Suprapubic skin (tissue), 4 donors: ENCODE measurements around the gene KRTAP29-1. TPM values are rescaled to one million over a fixed set of nuclear protein-coding genes. Genes with fewer than 3 reads are reported as not detected.

Experiments
- DNase-seq, 2 donors: peaks; one replicate each; pipeline ENCODE4 v3.0.0-alpha.2; 2019; ENCODE audit warnings: low spot score in 2 of 2
- H3K27ac ChIP-seq: fragments of 200-600 bp; sonication (generic); one replicate; pipeline ENCODE4 v1.5.1; 2019
- H3K27me3 ChIP-seq: fragments of 200-600 bp; sonication (generic); one replicate; pipeline ENCODE4 v1.5.1; 2019
- H3K36me3 ChIP-seq: fragments of 200-600 bp; sonication (generic); one replicate; pipeline ENCODE4 v1.5.1; 2019
- H3K4me1 ChIP-seq: fragments of 200-600 bp; sonication (generic); one replicate; pipeline ENCODE4 v1.5.1; 2019
- H3K4me3 ChIP-seq: fragments of 200-600 bp; sonication (generic); one replicate; pipeline ENCODE4 v1.5.1; 2019; ENCODE audit warnings: mild to moderate bottlenecking
- H3K9me3 ChIP-seq: fragments of 200-600 bp; sonication (generic); one replicate; pipeline ENCODE4 v1.5.1; 2019
- EP300 ChIP-seq: sonication (generic); formaldehyde crosslinking; IDR thresholded peaks from one replicate; pipeline ENCODE4 v1.6.1; 2017; ENCODE audit warnings: antibody characterized with exemption
- POLR2A ChIP-seq, 2 donors: fragments of 450-650 bp; IDR thresholded peaks; one replicate each; pipeline ENCODE4 v1.6.1; 2017; ENCODE audit warnings: antibody characterized with exemption in 2 of 2, mild to moderate bottlenecking in 2 of 2, moderate library complexity in 2 of 2
- POLR2AphosphoS5 ChIP-seq, 3 donors: sonication (generic); formaldehyde crosslinking; IDR thresholded peaks; one replicate each; pipeline ENCODE4 v1.6.1; 2017; ENCODE audit warnings: antibody characterized with exemption in 3 of 3
- WGBS: methylation state at CpG from one replicate; pipeline ENCODE4 v1.1.5; 2018; 5-methylcytosine and 5-hydroxymethylcytosine counted together
- total RNA-seq, 4 donors: library from RNA; depleted of rRNA; stranded (reverse); fragments of >200 nt; gene quantifications; one replicate each; pipeline ENCODE4 v1.1.0, GENCODE V29; 2016
- TF ChIP-seq, protein P1 (sequence below), 2 donors: fragments of 200-600 bp in 1 of 2; fragments of 450-650 bp in 1 of 2; sonication (generic) in 1 of 2; IDR thresholded peaks; one replicate each; pipeline ENCODE4 v1.5.1; 2016 to 2019; ENCODE audit warnings: antibody characterized with exemption in 2 of 2, mild to moderate bottlenecking in 1 of 2, moderate library complexity in 1 of 2

Gene KRTAP29-1
- total RNA-seq, 4 donors from 2014 or later = 0.85 to 3.4 (median 2.2) TPM; not detected in 1

DNA sequence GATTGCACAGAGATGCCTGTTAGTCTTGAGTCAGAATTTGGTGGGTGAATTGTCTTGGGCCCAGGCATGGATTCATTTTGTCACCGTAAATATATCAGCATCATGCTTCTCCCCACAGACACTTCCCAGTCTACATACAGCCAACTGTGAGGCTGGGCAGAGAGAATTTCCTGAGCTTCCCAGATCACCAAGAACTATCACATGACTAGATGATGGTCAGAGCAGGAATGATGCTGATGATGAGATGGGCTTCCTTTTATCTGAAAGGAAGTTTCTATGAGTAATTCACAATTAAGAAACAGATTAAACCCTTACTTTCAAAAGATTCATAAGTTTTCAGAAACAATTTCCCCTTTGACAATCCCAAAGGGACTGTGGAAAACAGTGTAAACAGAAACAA, 47.8 kb downstream of the KRTAP29-1 start:
- H3K36me3 ChIP-seq = no peaks in the 10 kb centered on the region
- no peak for DNase-seq

More for the DNA sequence above, 47.8 kb downstream of the KRTAP29-1 start:
- Histone ChIP-seq H3K4me3 (no peak overlapping the region), H3K27me3 (peaks cover 18% of the 10 kb centered on the region), H3K4me1 (no peaks in the 10 kb centered on the region), H3K9me3 (no peaks in the 10 kb centered on the region), H3K27ac (no peak overlapping the region)
- 41% methylated on average over 1 of the region's 1 CpG for WGBS
- TF ChIP-seq POLR2AphosphoS5 (IDR thresholded peaks at IDR 0.05) (no peak), POLR2A (IDR thresholded peaks at IDR 0.05) (no peak), EP300 (no peak)
- TF ChIP-seq, protein P1, sequence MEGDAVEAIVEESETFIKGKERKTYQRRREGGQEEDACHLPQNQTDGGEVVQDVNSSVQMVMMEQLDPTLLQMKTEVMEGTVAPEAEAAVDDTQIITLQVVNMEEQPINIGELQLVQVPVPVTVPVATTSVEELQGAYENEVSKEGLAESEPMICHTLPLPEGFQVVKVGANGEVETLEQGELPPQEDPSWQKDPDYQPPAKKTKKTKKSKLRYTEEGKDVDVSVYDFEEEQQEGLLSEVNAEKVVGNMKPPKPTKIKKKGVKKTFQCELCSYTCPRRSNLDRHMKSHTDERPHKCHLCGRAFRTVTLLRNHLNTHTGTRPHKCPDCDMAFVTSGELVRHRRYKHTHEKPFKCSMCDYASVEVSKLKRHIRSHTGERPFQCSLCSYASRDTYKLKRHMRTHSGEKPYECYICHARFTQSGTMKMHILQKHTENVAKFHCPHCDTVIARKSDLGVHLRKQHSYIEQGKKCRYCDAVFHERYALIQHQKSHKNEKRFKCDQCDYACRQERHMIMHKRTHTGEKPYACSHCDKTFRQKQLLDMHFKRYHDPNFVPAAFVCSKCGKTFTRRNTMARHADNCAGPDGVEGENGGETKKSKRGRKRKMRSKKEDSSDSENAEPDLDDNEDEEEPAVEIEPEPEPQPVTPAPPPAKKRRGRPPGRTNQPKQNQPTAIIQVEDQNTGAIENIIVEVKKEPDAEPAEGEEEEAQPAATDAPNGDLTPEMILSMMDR (IDR thresholded peaks at IDR 0.05) = no peak

Other genes starting within 250 kb of the KRTAP29-1 start
- gene KRTAP2-2, start 247.6 kb downstream of the KRTAP29-1 start, total RNA-seq = 10 to 100 TPM in 2 of 4 donors, 1 to 10 TPM in 1, not detected in 1; 8.2 to 41.6 (median 25.3) TPM
- gene KRTAP2-3, start 242.7 kb downstream of the KRTAP29-1 start, total RNA-seq = 10 to 100 TPM in 1 of 4 donors, under 1 TPM in 1, not detected in 2; 0.64 to 10.8 TPM
- gene KRTAP2-4, start 237.0 kb downstream of the KRTAP29-1 start, total RNA-seq = 10 to 100 TPM in 2 of 4 donors, 1 to 10 TPM in 1, not detected in 1; 6.5 to 76.9 (median 13.4) TPM
- gene KRTAP4-7, start 218.7 kb downstream of the KRTAP29-1 start, total RNA-seq = 10 to 100 TPM in 1 of 4 donors, 1 to 10 TPM in 2, not detected in 1; 7.9 to 50.0 (median 8.5) TPM
- gene KRTAP4-8, start 204.7 kb downstream of the KRTAP29-1 start, total RNA-seq = 10 to 100 TPM in 2 of 4 donors, 1 to 10 TPM in 1, not detected in 1; 4.4 to 15.2 (median 13.6) TPM
- not detected for gene KRTAP4-16, start 200.6 kb downstream of the KRTAP29-1 start, total RNA-seq
- 10 to 100 TPM in 3 of 4 donors, not detected in 1; 10.1 to 58.8 (median 13.1) TPM for gene KRTAP4-9, start 197.5 kb downstream of the KRTAP29-1 start, total RNA-seq
- gene KRTAP4-11, start 184.5 kb downstream of the KRTAP29-1 start, total RNA-seq = 10 to 100 TPM in 1 of 4 donors, 1 to 10 TPM in 2, not detected in 1; 4.3 to 23.4 (median 5.6) TPM
- 10 to 100 TPM in 1 of 4 donors, 1 to 10 TPM in 2, not detected in 1; 6.1 to 54.5 (median 8.3) TPM for gene KRTAP4-12, start 178.7 kb downstream of the KRTAP29-1 start, total RNA-seq
- 10 to 100 TPM in 2 of 4 donors, 1 to 10 TPM in 1, not detected in 1; 9.0 to 45.0 (median 13.0) TPM for gene KRTAP4-6, start 162.3 kb downstream of the KRTAP29-1 start, total RNA-seq
- gene KRTAP4-5, start 153.0 kb downstream of the KRTAP29-1 start, total RNA-seq = 10 to 100 TPM in 1 of 4 donors, 1 to 10 TPM in 2, not detected in 1; 1.1 to 19.2 (median 2.2) TPM
- gene KRTAP4-4, start 142.1 kb downstream of the KRTAP29-1 start, total RNA-seq = 10 to 100 TPM in 2 of 4 donors, 1 to 10 TPM in 1, not detected in 1; 7.7 to 81.7 (median 24.6) TPM
- 10 to 100 TPM in 2 of 4 donors, 1 to 10 TPM in 1, not detected in 1; 9.0 to 35.4 (median 16.4) TPM for gene KRTAP4-3, start 134.6 kb downstream of the KRTAP29-1 start, total RNA-seq
- gene KRTAP4-2, start 124.6 kb downstream of the KRTAP29-1 start, total RNA-seq = 10 to 100 TPM in 3 of 4 donors, not detected in 1; 16.1 to 86.3 (median 16.3) TPM
- 10 to 100 TPM in 2 of 4 donors, 1 to 10 TPM in 1, not detected in 1; 4.2 to 51.7 (median 16.7) TPM for gene KRTAP4-1, start 117.9 kb downstream of the KRTAP29-1 start, total RNA-seq
- 1 to 10 TPM in 1 of 4 donors, not detected in 3; 1.1 TPM for gene KRTAP9-1, start 113.0 kb downstream of the KRTAP29-1 start, total RNA-seq
- gene KRTAP9-2, start 76.2 kb downstream of the KRTAP29-1 start, total RNA-seq = 100 to 1,000 TPM in 1 of 4 donors, 10 to 100 TPM in 2, not detected in 1; 36.3 to 127 (median 60.8) TPM
- gene KRTAP9-3, start 70.4 kb downstream of the KRTAP29-1 start, total RNA-seq = 100 to 1,000 TPM in 1 of 4 donors, 10 to 100 TPM in 2, not detected in 1; 29.0 to 178 (median 61.4) TPM
- gene KRTAP9-8, start 64.9 kb downstream of the KRTAP29-1 start, total RNA-seq = 10 to 100 TPM in 3 of 4 donors, not detected in 1; 27.1 to 89.8 (median 46.6) TPM
- gene KRTAP9-4, start 53.2 kb downstream of the KRTAP29-1 start, total RNA-seq = 100 to 1,000 TPM in 1 of 4 donors, 10 to 100 TPM in 2, not detected in 1; 18.8 to 103 (median 50.1) TPM
- 10 to 100 TPM in 3 of 4 donors, not detected in 1; 14.3 to 53.1 (median 23.9) TPM for gene KRTAP9-9, start 47.5 kb downstream of the KRTAP29-1 start, total RNA-seq
- gene KRTAP9-6, start 37.5 kb downstream of the KRTAP29-1 start, total RNA-seq = 1 to 10 TPM in 1 of 4 donors, under 1 TPM in 1, not detected in 2; 0.52 to 7.1 TPM
- gene KRTAP9-7, start 27.2 kb downstream of the KRTAP29-1 start, total RNA-seq = 10 to 100 TPM in 1 of 4 donors, 1 to 10 TPM in 1, not detected in 2; 10.0 to 20.3 TPM
- 10 to 100 TPM in 1 of 4 donors, 1 to 10 TPM in 2, not detected in 1; 2.2 to 22.0 (median 4.0) TPM for gene KRTAP16-1, start 6.5 kb upstream of the KRTAP29-1 start, total RNA-seq
- 10 to 100 TPM in 2 of 4 donors, 1 to 10 TPM in 1, not detected in 1; 8.0 to 81.5 (median 24.2) TPM for gene KRTAP17-1, start 12.9 kb upstream of the KRTAP29-1 start, total RNA-seq
- 100 to 1,000 TPM in 1 of 4 donors, 10 to 100 TPM in 1, 1 to 10 TPM in 2; 1.2 to 144 (median 8.3) TPM for gene KRT33A, start 48.0 kb upstream of the KRTAP29-1 start, total RNA-seq
- 100 to 1,000 TPM in 1 of 4 donors, 10 to 100 TPM in 2, not detected in 1; 10.7 to 194 (median 27.9) TPM for gene KRT33B, start 67.0 kb upstream of the KRTAP29-1 start, total RNA-seq
- gene KRT34, start 79.5 kb upstream of the KRTAP29-1 start, total RNA-seq = 100 to 1,000 TPM in 1 of 4 donors, 10 to 100 TPM in 2, under 1 TPM in 1; 0.56 to 117 (median 22.2) TPM
- 100 to 1,000 TPM in 1 of 4 donors, 10 to 100 TPM in 3; 38.5 to 618 (median 84.8) TPM for gene KRT31, start 94.8 kb upstream of the KRTAP29-1 start, total RNA-seq
- 1 to 10 TPM in 1 of 4 donors, under 1 TPM in 1, not detected in 2; 0.53 to 7.1 TPM for gene KRT37, start 121.7 kb upstream of the KRTAP29-1 start, total RNA-seq
- 10 to 100 TPM in 1 of 4 donors, 1 to 10 TPM in 2, not detected in 1; 1.6 to 21.6 (median 3.9) TPM for gene KRT38, start 138.1 kb upstream of the KRTAP29-1 start, total RNA-seq
- 10 to 100 TPM in 3 of 4 donors, under 1 TPM in 1; 0.40 to 71.2 (median 14.8) TPM for gene KRT32, start 164.5 kb upstream of the KRTAP29-1 start, total RNA-seq
- gene KRT35, start 178.3 kb upstream of the KRTAP29-1 start, total RNA-seq = 100 to 1,000 TPM in 1 of 4 donors, 10 to 100 TPM in 2, 1 to 10 TPM in 1; 2.5 to 156 (median 38.8) TPM
- gene KRT36, start 187.1 kb upstream of the KRTAP29-1 start, total RNA-seq = 1 to 10 TPM in 2 of 4 donors, under 1 TPM in 1, not detected in 1; 0.79 to 3.9 (median 1.2) TPM
- gene KRT13, start 202.8 kb upstream of the KRTAP29-1 start, total RNA-seq = under 1 TPM in 1 of 4 donors, not detected in 3; 0.51 TPM
- gene KRT15, start 216.0 kb upstream of the KRTAP29-1 start, total RNA-seq = 1,000 to 10,000 TPM in 3 of 4 donors, 100 to 1,000 TPM in 1; 690 to 2,507 (median 1,431) TPM
- gene KRT19, start 225.5 kb upstream of the KRTAP29-1 start, total RNA-seq = 100 to 1,000 TPM; 180 to 307 (median 215) TPM